Measurements from ENCODE around the gene ABLIM1. TPM values are rescaled to one million over a fixed set of nuclear protein-coding genes. Genes with fewer than 3 reads are reported as not detected.

ABLIM1 gene
- total RNA-seq, 2 donors from 2014 or later, result 359 to 404 TPM

GRCh38 chr10:114384601-114385000 lies 273.5 kb downstream of the ABLIM1 start:
- no peaks in the 10 kb centered on the region for H3K9me3 ChIP-seq
- TF ChIP-seq CTCF (IDR thresholded peaks at IDR 0.05), result no peak
- H3K27me3 ChIP-seq, result no peaks in the 10 kb centered on the region
- no peaks in the 10 kb centered on the region for H3K36me3 ChIP-seq
- no peak for DNase-seq (ENCODE audit: low spot score)
- peaks cover 0 to 10% of the 10 kb centered on the region in 2 donors for H3K4me1 ChIP-seq
- no peak overlapping the region for H3K27ac ChIP-seq
- no peak overlapping the region for H3K4me3 ChIP-seq

DNA sequence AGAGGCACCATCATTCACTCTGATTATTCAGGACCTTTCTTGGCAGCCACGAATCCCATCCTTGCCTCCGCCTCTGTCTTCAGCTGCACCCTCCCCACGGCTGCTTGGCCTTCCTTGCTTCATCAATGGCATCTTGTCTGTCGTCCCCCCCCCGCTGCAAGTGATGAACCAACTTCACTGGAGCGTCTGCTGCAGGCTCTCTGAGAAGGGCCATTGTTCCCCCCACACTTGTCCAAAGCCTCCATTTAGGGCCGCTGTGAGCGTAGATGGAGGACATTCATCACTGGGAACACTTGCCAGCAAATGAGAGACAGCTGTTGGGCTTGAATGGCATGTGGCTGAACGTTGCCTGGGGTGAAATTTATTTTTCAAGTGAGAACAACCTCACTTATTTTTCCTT lies 273.9 kb downstream of the ABLIM1 start:
- TF ChIP-seq CTCF (IDR thresholded peaks at IDR 0.05), result no peak
- no peak overlapping the region for H3K4me3 ChIP-seq
- no peak for DNase-seq (ENCODE audit: low spot score)
- H3K36me3 ChIP-seq, result no peaks in the 10 kb centered on the region
- H3K27ac ChIP-seq, result no peak overlapping the region
- H3K4me1 ChIP-seq, result peaks cover 0 to 8% of the 10 kb centered on the region in 2 donors
- H3K27me3 ChIP-seq, result no peaks in the 10 kb centered on the region
- H3K9me3 ChIP-seq, result no peaks in the 10 kb centered on the region

Other genes with a start within 250 kb of the ABLIM1 start
- gene FHIP2A, start 163.5 kb upstream of the ABLIM1 start, total RNA-seq, result 10 to 100 TPM; 18.3 to 19.5 TPM